HEK293 (cell line): ENCODE measurements around the gene ROR2.

Experiments used
- CTCF ChIA-PET: fragments of 350-600 bp; formaldehyde crosslinking; extraction: SDS; loops from one replicate; lab custom pipeline; 2021; ENCODE audit warnings: antibody characterized with exemption; lab: Yijun Ruan, JAX
- POLR2A ChIA-PET: fragments of 300-600 bp; formaldehyde crosslinking; extraction: SDS; loops from one replicate; lab custom pipeline; 2020; ENCODE audit warnings: antibody characterized with exemption, inconsistent platforms; lab: Yijun Ruan, JAX
- H3K27ac ChIP-seq: fragments of 200-500 bp; sonication (Bioruptor generic); 2 replicates; pipeline ENCODE4 v1.5.1; 2014; ENCODE audit warnings: low read depth, low read length, control low read depth, inconsistent platforms; ENCODE audit errors: extremely low read depth
- H3K36me3 ChIP-seq, 2 experiments: fragments of 200-500 bp in 1 of 2; sonication (Bioruptor generic) in 1 of 2; 1 replicate in 1 of 2; 2 replicates in 1 of 2; pipeline ENCODE4 v1.5.1; 2014 to 2017; ENCODE audit warnings: inconsistent platforms in 2 of 2, low read length in 2 of 2; ENCODE audit not compliant: control insufficient read depth in 2 of 2, insufficient read depth in 1 of 2
- H3K4me1 ChIP-seq: fragments of 200-500 bp; sonication (Bioruptor generic); 2 replicates; pipeline ENCODE4 v1.5.1; 2014; ENCODE audit warnings: mild to moderate bottlenecking, low read length, inconsistent platforms; ENCODE audit not compliant: control insufficient read depth, insufficient read depth
- H3K4me3 ChIP-seq: 2 replicates; pipeline ENCODE4 v1.5.1; 2011; ENCODE audit warnings: low read depth, mild to moderate bottlenecking, control low read depth, low read length, moderate library complexity
- H3K9me3 ChIP-seq: fragments of 200-500 bp; sonication (Bioruptor generic); 2 replicates; pipeline ENCODE4 v1.5.1; 2014; ENCODE audit warnings: low read depth, low read length, inconsistent platforms; ENCODE audit not compliant: control insufficient read depth, insufficient read depth
- GLIS2 ChIP-seq: fragments of 450-650 bp; formaldehyde crosslinking; IDR thresholded peaks from 2 replicates; pipeline ENCODE4 v1.5.1; 2016; ENCODE audit warnings: missing biosample characterization, missing genetic modification characterization
- HOXA7 ChIP-seq: sonication (generic); formaldehyde crosslinking; IDR thresholded peaks from 2 replicates; pipeline ENCODE4 v1.8.1; 2022; ENCODE audit warnings: missing genetic modification reagents, borderline replicate concordance
- KLF10 ChIP-seq: fragments of 450-650 bp; IDR thresholded peaks from 2 replicates; pipeline ENCODE4 v1.5.1; 2018; ENCODE audit warnings: missing biosample characterization, mild to moderate bottlenecking, missing genetic modification characterization
- KLF9 ChIP-seq: fragments of 450-650 bp; formaldehyde crosslinking; IDR thresholded peaks from 2 replicates; pipeline ENCODE4 v1.5.1; 2016; ENCODE audit warnings: missing biosample characterization, missing genetic modification characterization, low read depth
- SP2 ChIP-seq: fragments of 450-650 bp; formaldehyde crosslinking; IDR thresholded peaks from 2 replicates; pipeline ENCODE4 v1.5.1; 2016; ENCODE audit warnings: missing biosample characterization, missing genetic modification characterization
- SP7 ChIP-seq: fragments of 450-650 bp; formaldehyde crosslinking; IDR thresholded peaks from 2 replicates; pipeline ENCODE4 v1.5.1; 2016; ENCODE audit warnings: missing biosample characterization, missing genetic modification characterization
- ZBTB20 ChIP-seq: fragments of 450-650 bp; formaldehyde crosslinking; IDR thresholded peaks from 2 replicates; pipeline ENCODE4 v1.5.1; 2016; ENCODE audit warnings: missing biosample characterization, missing genetic modification characterization
- ZEB2 ChIP-seq: fragments of 450-650 bp; formaldehyde crosslinking; IDR thresholded peaks from 2 replicates; pipeline ENCODE4 v1.5.1; 2016; ENCODE audit warnings: missing biosample characterization, missing genetic modification characterization
- ZFHX2 ChIP-seq: fragments of 450-650 bp; formaldehyde crosslinking; conservative IDR thresholded peaks from 2 replicates; pipeline ENCODE4 v1.5.1; 2016; ENCODE audit warnings: missing biosample characterization, missing genetic modification characterization
- ZNF112 ChIP-seq: fragments of 450-650 bp; formaldehyde crosslinking; IDR thresholded peaks from 2 replicates; pipeline ENCODE4 v1.5.0; 2017; ENCODE audit warnings: missing biosample characterization, missing genetic modification characterization
- ZNF138 ChIP-seq: fragments of 450-650 bp; formaldehyde crosslinking; IDR thresholded peaks from 2 replicates; pipeline ENCODE4 v1.5.1; 2016; ENCODE audit warnings: missing biosample characterization, missing genetic modification characterization, borderline replicate concordance
- ZNF2 ChIP-seq: fragments of 450-650 bp; formaldehyde crosslinking; IDR thresholded peaks from 2 replicates; pipeline ENCODE4 v1.5.1; 2016; ENCODE audit warnings: missing biosample characterization, missing genetic modification characterization
- ZNF221 ChIP-seq: fragments of 450-650 bp; formaldehyde crosslinking; IDR thresholded peaks from 2 replicates; pipeline ENCODE4 v1.5.1; 2017; ENCODE audit warnings: missing biosample characterization, missing genetic modification characterization, borderline replicate concordance
- ZNF292 ChIP-seq: fragments of 450-650 bp; formaldehyde crosslinking; IDR thresholded peaks from 2 replicates; pipeline ENCODE4 v1.5.1; 2016; ENCODE audit warnings: low read depth, missing biosample characterization, missing genetic modification characterization, borderline replicate concordance
- ZNF350 ChIP-seq: fragments of 450-650 bp; formaldehyde crosslinking; IDR thresholded peaks from 2 replicates; pipeline ENCODE4 v1.5.0; 2017; ENCODE audit warnings: missing biosample characterization, mild to moderate bottlenecking, missing genetic modification characterization
- ZNF510 ChIP-seq: fragments of 450-650 bp; formaldehyde crosslinking; IDR thresholded peaks from 2 replicates; pipeline ENCODE4 v1.5.1; 2018; ENCODE audit warnings: mild to moderate bottlenecking, missing genetic modification characterization, missing biosample characterization; ENCODE audit not compliant: insufficient replicate concordance
- ZNF558 ChIP-seq: fragments of 450-650 bp; formaldehyde crosslinking; IDR thresholded peaks from 2 replicates; pipeline ENCODE4 v1.5.1; 2016; ENCODE audit warnings: missing biosample characterization, missing genetic modification characterization
- ZNF585B ChIP-seq: fragments of 450-650 bp; formaldehyde crosslinking; IDR thresholded peaks from 2 replicates; pipeline ENCODE4 v1.5.1; 2016; ENCODE audit warnings: missing biosample characterization, missing genetic modification characterization
- ZNF654 ChIP-seq: fragments of 450-650 bp; formaldehyde crosslinking; IDR thresholded peaks from 2 replicates; pipeline ENCODE4 v1.5.1; 2016; ENCODE audit warnings: low read depth, missing biosample characterization, missing genetic modification characterization
- ZNF658 ChIP-seq: fragments of 450-650 bp; formaldehyde crosslinking; IDR thresholded peaks from 2 replicates; pipeline ENCODE4; 2016; ENCODE audit warnings: missing biosample characterization, missing genetic modification characterization
- ZNF768 ChIP-seq: fragments of 450-650 bp; formaldehyde crosslinking; IDR thresholded peaks from 2 replicates; pipeline ENCODE4 v1.5.1; 2018; ENCODE audit warnings: missing biosample characterization, mild to moderate bottlenecking, missing genetic modification characterization
- ZNF792 ChIP-seq: fragments of 450-650 bp; formaldehyde crosslinking; IDR thresholded peaks from 2 replicates; pipeline ENCODE4 v1.5.1; 2016; ENCODE audit warnings: missing biosample characterization, missing genetic modification characterization
- ZSCAN16 ChIP-seq: fragments of 450-650 bp; formaldehyde crosslinking; IDR thresholded peaks from 2 replicates; pipeline ENCODE4 v1.5.1; 2016; ENCODE audit warnings: missing biosample characterization, missing genetic modification characterization
- TF ChIP-seq, protein P1 (sequence below): fragments of 450-650 bp; formaldehyde crosslinking; IDR thresholded peaks from 2 replicates; pipeline ENCODE4 v1.5.1; 2016; ENCODE audit warnings: missing biosample characterization, missing genetic modification characterization
- TF ChIP-seq, protein P2 (sequence below): fragments of 450-650 bp; formaldehyde crosslinking; IDR thresholded peaks from 2 replicates; pipeline ENCODE4; 2016; ENCODE audit warnings: missing biosample characterization, missing genetic modification characterization
- TF ChIP-seq, protein P3 (sequence below): fragments of 450-650 bp; formaldehyde crosslinking; IDR thresholded peaks from 2 replicates; pipeline ENCODE4 v1.5.1; 2016; ENCODE audit warnings: missing biosample characterization, missing genetic modification characterization
- TF ChIP-seq, protein P4 (sequence below): fragments of 450-650 bp; formaldehyde crosslinking; IDR thresholded peaks from 2 replicates; pipeline ENCODE4 v1.5.1; 2016; ENCODE audit warnings: missing biosample characterization, missing genetic modification characterization
- TF ChIP-seq, protein P5 (sequence below): fragments of 450-650 bp; formaldehyde crosslinking; IDR thresholded peaks from 2 replicates; pipeline ENCODE4 v1.5.1; 2016; ENCODE audit warnings: missing biosample characterization, missing genetic modification characterization

ROR2 gene

DNA sequence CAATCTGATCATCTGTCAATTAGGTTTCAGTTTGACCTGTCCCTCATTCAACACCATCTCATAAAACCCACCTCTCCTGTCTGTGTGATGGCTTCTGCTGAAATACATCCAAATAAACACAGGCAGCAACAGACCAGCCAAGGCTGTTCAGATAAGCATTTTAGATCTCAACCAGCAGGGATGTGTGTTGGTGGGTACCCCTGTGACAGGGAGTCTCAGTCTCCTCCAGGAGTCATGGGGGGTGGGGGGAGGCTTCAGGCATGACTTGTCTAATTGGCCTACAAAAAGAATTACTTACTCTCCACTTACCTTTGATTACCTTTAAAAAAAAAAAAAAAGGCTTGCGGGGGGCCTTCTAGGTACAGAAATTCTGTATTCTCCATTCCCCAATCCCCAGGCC, 65.9 kb downstream of the ROR2 start:
- H3K4me1 ChIP-seq, result no peaks in the 10 kb centered on the region
- H3K27ac ChIP-seq, result no peak overlapping the region
- TF ChIP-seq ZSCAN16 (tag by site-specific recombination), result no peak
- TF ChIP-seq ZNF658, result no peak
- TF ChIP-seq, protein P1, sequence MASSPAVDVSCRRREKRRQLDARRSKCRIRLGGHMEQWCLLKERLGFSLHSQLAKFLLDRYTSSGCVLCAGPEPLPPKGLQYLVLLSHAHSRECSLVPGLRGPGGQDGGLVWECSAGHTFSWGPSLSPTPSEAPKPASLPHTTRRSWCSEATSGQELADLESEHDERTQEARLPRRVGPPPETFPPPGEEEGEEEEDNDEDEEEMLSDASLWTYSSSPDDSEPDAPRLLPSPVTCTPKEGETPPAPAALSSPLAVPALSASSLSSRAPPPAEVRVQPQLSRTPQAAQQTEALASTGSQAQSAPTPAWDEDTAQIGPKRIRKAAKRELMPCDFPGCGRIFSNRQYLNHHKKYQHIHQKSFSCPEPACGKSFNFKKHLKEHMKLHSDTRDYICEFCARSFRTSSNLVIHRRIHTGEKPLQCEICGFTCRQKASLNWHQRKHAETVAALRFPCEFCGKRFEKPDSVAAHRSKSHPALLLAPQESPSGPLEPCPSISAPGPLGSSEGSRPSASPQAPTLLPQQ, result no peak
- no peak for TF ChIP-seq ZNF112 (tag by site-specific recombination)
- TF ChIP-seq ZEB2 (tag by site-specific recombination), result no peak
- TF ChIP-seq ZNF138 (tag by site-specific recombination), result no peak
- TF ChIP-seq ZNF2 (tag by site-specific recombination), result no peak
- TF ChIP-seq, protein P2, sequence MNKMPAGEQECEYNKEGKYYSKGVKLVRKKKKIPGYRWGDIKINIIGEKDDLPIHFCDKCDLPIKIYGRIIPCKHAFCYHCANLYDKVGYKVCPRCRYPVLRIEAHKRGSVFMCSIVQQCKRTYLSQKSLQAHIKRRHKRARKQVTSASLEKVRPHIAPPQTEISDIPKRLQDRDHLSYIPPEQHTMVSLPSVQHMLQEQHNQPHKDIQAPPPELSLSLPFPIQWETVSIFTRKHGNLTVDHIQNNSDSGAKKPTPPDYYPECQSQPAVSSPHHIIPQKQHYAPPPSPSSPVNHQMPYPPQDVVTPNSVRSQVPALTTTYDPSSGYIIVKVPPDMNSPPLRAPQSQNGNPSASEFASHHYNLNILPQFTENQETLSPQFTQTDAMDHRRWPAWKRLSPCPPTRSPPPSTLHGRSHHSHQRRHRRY, result no peak
- TF ChIP-seq SP2, result no peak
- TF ChIP-seq ZNF350 (tag by site-specific recombination), result no peak
- TF ChIP-seq ZNF792 (tag by site-specific recombination), result no peak
- no peak for TF ChIP-seq ZNF292 (tag by site-specific recombination)
- TF ChIP-seq, protein P3, sequence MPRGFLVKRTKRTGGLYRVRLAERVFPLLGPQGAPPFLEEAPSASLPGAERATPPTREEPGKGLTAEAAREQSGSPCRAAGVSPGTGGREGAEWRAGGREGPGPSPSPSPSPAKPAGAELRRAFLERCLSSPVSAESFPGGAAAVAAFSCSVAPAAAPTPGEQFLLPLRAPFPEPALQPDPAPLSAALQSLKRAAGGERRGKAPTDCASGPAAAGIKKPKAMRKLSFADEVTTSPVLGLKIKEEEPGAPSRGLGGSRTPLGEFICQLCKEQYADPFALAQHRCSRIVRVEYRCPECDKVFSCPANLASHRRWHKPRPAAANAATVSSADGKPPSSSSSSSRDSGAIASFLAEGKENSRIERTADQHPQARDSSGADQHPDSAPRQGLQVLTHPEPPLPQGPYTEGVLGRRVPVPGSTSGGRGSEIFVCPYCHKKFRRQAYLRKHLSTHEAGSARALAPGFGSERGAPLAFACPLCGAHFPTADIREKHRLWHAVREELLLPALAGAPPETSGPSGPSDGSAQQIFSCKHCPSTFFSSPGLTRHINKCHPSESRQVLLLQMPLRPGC (tag by site-specific recombination), result no peak
- TF ChIP-seq KLF10 (tag by site-specific recombination), result no peak
- TF ChIP-seq GLIS2 (tag by site-specific recombination), result no peak
- no peak for TF ChIP-seq ZFHX2
- TF ChIP-seq ZNF558 (tag by site-specific recombination), result no peak
- no peak for TF ChIP-seq SP7 (tag by site-specific recombination)
- TF ChIP-seq, protein P4, sequence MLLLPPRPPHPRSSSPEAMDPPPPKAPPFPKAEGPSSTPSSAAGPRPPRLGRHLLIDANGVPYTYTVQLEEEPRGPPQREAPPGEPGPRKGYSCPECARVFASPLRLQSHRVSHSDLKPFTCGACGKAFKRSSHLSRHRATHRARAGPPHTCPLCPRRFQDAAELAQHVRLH, result no peak
- H3K9me3 ChIP-seq, result no peaks in the 10 kb centered on the region
- no peak overlapping the region for H3K4me3 ChIP-seq
- POLR2A ChIA-PET, result no interaction called here
- no peaks in the 10 kb centered on the region for H3K36me3 ChIP-seq
- CTCF ChIA-PET, result interaction anchor here (0.6 to 0.7 kb wide), 2 partner anchors 71 to 89 kb away, joined by 3 read pairs; no protein-coding TSS in a partner anchor

DNA sequence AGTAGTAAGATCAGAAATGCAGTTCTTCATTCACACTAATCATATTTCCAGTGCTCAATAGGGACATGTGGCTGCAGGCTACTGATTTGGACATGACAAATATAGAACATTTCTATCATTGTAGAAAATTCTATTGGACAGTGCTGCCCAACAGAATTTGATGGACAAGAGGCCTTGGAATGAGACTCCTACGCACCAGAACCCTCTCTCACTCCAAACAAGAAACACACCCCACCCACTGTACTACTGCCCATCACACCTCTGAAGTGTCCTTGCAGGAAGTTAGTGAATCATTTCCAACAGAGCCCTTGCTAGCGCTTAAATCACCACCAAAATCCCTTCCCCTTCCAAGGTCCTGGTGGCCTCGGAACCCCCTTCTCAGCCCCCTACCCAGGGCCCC, 66.5 kb downstream of the ROR2 start:
- H3K4me3 ChIP-seq, result no peak overlapping the region
- no peaks in the 10 kb centered on the region for H3K36me3 ChIP-seq
- no peak overlapping the region for H3K27ac ChIP-seq
- H3K9me3 ChIP-seq, result no peaks in the 10 kb centered on the region
- ChIA-PET CTCF (interaction anchor here (0.7 kb wide), 1 partner anchor 71 kb away, joined by 3 read pairs; no protein-coding TSS in a partner anchor), POLR2A (no interaction called here)
- H3K4me1 ChIP-seq, result no peaks in the 10 kb centered on the region
- no peak for TF ChIP-seq ZNF510 (tag by site-specific recombination)
- TF ChIP-seq, protein P5, sequence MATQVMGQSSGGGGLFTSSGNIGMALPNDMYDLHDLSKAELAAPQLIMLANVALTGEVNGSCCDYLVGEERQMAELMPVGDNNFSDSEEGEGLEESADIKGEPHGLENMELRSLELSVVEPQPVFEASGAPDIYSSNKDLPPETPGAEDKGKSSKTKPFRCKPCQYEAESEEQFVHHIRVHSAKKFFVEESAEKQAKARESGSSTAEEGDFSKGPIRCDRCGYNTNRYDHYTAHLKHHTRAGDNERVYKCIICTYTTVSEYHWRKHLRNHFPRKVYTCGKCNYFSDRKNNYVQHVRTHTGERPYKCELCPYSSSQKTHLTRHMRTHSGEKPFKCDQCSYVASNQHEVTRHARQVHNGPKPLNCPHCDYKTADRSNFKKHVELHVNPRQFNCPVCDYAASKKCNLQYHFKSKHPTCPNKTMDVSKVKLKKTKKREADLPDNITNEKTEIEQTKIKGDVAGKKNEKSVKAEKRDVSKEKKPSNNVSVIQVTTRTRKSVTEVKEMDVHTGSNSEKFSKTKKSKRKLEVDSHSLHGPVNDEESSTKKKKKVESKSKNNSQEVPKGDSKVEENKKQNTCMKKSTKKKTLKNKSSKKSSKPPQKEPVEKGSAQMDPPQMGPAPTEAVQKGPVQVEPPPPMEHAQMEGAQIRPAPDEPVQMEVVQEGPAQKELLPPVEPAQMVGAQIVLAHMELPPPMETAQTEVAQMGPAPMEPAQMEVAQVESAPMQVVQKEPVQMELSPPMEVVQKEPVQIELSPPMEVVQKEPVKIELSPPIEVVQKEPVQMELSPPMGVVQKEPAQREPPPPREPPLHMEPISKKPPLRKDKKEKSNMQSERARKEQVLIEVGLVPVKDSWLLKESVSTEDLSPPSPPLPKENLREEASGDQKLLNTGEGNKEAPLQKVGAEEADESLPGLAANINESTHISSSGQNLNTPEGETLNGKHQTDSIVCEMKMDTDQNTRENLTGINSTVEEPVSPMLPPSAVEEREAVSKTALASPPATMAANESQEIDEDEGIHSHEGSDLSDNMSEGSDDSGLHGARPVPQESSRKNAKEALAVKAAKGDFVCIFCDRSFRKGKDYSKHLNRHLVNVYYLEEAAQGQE (tag by site-specific recombination), result no peak
- TF ChIP-seq ZNF221, result no peak
- TF ChIP-seq KLF9, result no peak
- TF ChIP-seq GLIS2 (tag by site-specific recombination), result no peak
- TF ChIP-seq HOXA7 (CRISPR knock-in tag), result no peak
- no peak for TF ChIP-seq ZBTB20 (tag by site-specific recombination)
- TF ChIP-seq ZNF585B (tag by site-specific recombination), result no peak
- no peak for TF ChIP-seq ZNF768
- TF ChIP-seq, protein P3 (tag by site-specific recombination), result no peak
- TF ChIP-seq ZNF654 (tag by site-specific recombination), result no peak
